ENCODE results near the gene CTSL.

CTSL gene

GRCh38 chr9:87765521-87765920 is 39.6 kb downstream of the CTSL start:
- no peak for DNase-seq

- DNase-seq, result no peak
These were observed 40.8 kb downstream of the CTSL start for GRCh38 chr9:87766697-87767096.

GRCh38 chr9:87770616-87771315 is 44.8 kb downstream of the CTSL start:
- DNase-seq, result no peak

- no peak for DNase-seq
These were observed 45.5 kb downstream of the CTSL start for GRCh38 chr9:87771316-87772006.

- no peak for DNase-seq
These were observed 50.8 kb downstream of the CTSL start for GRCh38 chr9:87776481-87777379.

- DNase-seq, result no peak
These were observed 53.1 kb downstream of the CTSL start for GRCh38 chr9:87778996-87779395.
